Gastroesophageal sphincter (tissue), 4 donors: Measurements from ENCODE around the gene DMRTB1. TPM values are rescaled to one million over a fixed set of nuclear protein-coding genes. Genes with fewer than 3 reads are reported as not detected.

Experiments
- ATAC-seq: fragments of 150-250 bp; one replicate; pipeline ENCODE4 v1.9.1; 2016; ENCODE audit warnings: mild to moderate bottlenecking, moderate library complexity
- H3K27ac ChIP-seq, 4 donors: fragments of 200-600 bp; sonication (generic) in 3 of 4; 1 replicate in 3 of 4; 2 replicates in 1 of 4; pipeline ENCODE4 v1.5.1; 2016 to 2019
- H3K27me3 ChIP-seq: fragments of 200-600 bp; sonication (generic); one replicate; pipeline ENCODE4 v1.5.1; 2019
- H3K36me3 ChIP-seq, 2 donors: fragments of 200-600 bp; sonication (generic); one replicate each; pipeline ENCODE4 v1.5.1; 2019; ENCODE audit warnings: control low read depth in 1 of 2
- H3K4me1 ChIP-seq, 3 donors: fragments of 200-600 bp; sonication (generic); 1 replicate in 2 of 3; 2 replicates in 1 of 3; pipeline ENCODE4 v1.5.1; 2016 to 2019; ENCODE audit warnings: control low read depth in 2 of 3
- H3K4me3 ChIP-seq, 2 donors: fragments of 200-600 bp; sonication (generic); one replicate each; pipeline ENCODE4 v1.5.1; 2019; ENCODE audit warnings: mild to moderate bottlenecking in 1 of 2, moderate library complexity in 1 of 2
- H3K9me3 ChIP-seq, 3 donors: fragments of 200-600 bp; sonication (generic); one replicate each; pipeline ENCODE4 v1.5.1; 2017 to 2019; ENCODE audit warnings: control low read depth in 2 of 3
- EP300 ChIP-seq: sonication (generic); formaldehyde crosslinking; IDR thresholded peaks from one replicate; pipeline ENCODE4 v1.6.1; 2017; ENCODE audit warnings: antibody characterized with exemption, mild to moderate bottlenecking
- POLR2A ChIP-seq, 2 donors: fragments of 450-650 bp; IDR thresholded peaks; one replicate each; pipeline ENCODE4 v1.6.1; 2017; ENCODE audit warnings: antibody characterized with exemption in 2 of 2, mild to moderate bottlenecking in 2 of 2, moderate library complexity in 1 of 2
- POLR2AphosphoS5 ChIP-seq: sonication (generic); formaldehyde crosslinking; IDR thresholded peaks from one replicate; pipeline ENCODE4 v1.6.1; 2017; ENCODE audit warnings: antibody characterized with exemption
- WGBS, 2 donors: methylation state at CpG; one replicate each; pipeline ENCODE4 v1.1.5; 2018; ENCODE audit warnings: low coverage in 1 of 2; 5-methylcytosine and 5-hydroxymethylcytosine counted together
- total RNA-seq, 4 donors: library from RNA; depleted of rRNA; stranded (reverse); fragments of >200 nt; gene quantifications; one replicate each; pipeline ENCODE4 v1.1.0, GENCODE V29; 2016
- TF ChIP-seq, protein P1 (sequence below), 4 experiments: fragments of 200-600 bp in 2 of 4; fragments of 450-650 bp in 2 of 4; sonication (generic) in 1 of 4; IDR thresholded peaks; one replicate each; pipeline ENCODE4 v1.5.1; 2017 to 2019; ENCODE audit warnings: antibody characterized with exemption in 4 of 4, mild to moderate bottlenecking in 2 of 4, moderate library complexity in 2 of 4

Gene DMRTB1
- total RNA-seq, 4 donors from 2014 or later = not detected

- no CpG with 5 or more reads among the region's 13 CpGs for WGBS, 2 donors
- no peak for ATAC-seq
Observed at GRCh38 chr1:53505891-53506290, 46.7 kb downstream of the DMRTB1 start.

GRCh38 chr1:53506355-53507050 lies 47.3 kb downstream of the DMRTB1 start:
- no peaks in the 10 kb centered on the region for H3K36me3 ChIP-seq
- H3K27me3 ChIP-seq = peaks cover 4% of the 10 kb centered on the region
- no peak overlapping the region for H3K4me3 ChIP-seq
- H3K27ac ChIP-seq = no peak overlapping the region
- TF ChIP-seq, protein P1, sequence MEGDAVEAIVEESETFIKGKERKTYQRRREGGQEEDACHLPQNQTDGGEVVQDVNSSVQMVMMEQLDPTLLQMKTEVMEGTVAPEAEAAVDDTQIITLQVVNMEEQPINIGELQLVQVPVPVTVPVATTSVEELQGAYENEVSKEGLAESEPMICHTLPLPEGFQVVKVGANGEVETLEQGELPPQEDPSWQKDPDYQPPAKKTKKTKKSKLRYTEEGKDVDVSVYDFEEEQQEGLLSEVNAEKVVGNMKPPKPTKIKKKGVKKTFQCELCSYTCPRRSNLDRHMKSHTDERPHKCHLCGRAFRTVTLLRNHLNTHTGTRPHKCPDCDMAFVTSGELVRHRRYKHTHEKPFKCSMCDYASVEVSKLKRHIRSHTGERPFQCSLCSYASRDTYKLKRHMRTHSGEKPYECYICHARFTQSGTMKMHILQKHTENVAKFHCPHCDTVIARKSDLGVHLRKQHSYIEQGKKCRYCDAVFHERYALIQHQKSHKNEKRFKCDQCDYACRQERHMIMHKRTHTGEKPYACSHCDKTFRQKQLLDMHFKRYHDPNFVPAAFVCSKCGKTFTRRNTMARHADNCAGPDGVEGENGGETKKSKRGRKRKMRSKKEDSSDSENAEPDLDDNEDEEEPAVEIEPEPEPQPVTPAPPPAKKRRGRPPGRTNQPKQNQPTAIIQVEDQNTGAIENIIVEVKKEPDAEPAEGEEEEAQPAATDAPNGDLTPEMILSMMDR (IDR thresholded peaks at IDR 0.05) = no peak
- TF ChIP-seq EP300 = no peak
- 92 to 93% methylated on average over 3 to 7 of the region's 25 CpGs for WGBS, 2 donors
- ATAC-seq = no peak
- H3K9me3 ChIP-seq = no peaks in the 10 kb centered on the region
- peaks cover 0 to 3% (median 0%) of the 10 kb centered on the region in 3 donors for H3K4me1 ChIP-seq

More at GRCh38 chr1:53505891-53506290, 46.7 kb downstream of the DMRTB1 start:
- no peaks in the 10 kb centered on the region for H3K4me1 ChIP-seq
- no peak overlapping the region for H3K27ac ChIP-seq
- no peak overlapping the region for H3K4me3 ChIP-seq
- TF ChIP-seq, protein P1 (IDR thresholded peaks at IDR 0.05) = no peak
- TF ChIP-seq POLR2A (IDR thresholded peaks at IDR 0.05) (no peak), POLR2AphosphoS5 (no peak), EP300 (no peak)
- H3K9me3 ChIP-seq = no peaks in the 10 kb centered on the region
- no peaks in the 10 kb centered on the region for H3K36me3 ChIP-seq
- peaks cover 10% of the 10 kb centered on the region for H3K27me3 ChIP-seq

DNA sequence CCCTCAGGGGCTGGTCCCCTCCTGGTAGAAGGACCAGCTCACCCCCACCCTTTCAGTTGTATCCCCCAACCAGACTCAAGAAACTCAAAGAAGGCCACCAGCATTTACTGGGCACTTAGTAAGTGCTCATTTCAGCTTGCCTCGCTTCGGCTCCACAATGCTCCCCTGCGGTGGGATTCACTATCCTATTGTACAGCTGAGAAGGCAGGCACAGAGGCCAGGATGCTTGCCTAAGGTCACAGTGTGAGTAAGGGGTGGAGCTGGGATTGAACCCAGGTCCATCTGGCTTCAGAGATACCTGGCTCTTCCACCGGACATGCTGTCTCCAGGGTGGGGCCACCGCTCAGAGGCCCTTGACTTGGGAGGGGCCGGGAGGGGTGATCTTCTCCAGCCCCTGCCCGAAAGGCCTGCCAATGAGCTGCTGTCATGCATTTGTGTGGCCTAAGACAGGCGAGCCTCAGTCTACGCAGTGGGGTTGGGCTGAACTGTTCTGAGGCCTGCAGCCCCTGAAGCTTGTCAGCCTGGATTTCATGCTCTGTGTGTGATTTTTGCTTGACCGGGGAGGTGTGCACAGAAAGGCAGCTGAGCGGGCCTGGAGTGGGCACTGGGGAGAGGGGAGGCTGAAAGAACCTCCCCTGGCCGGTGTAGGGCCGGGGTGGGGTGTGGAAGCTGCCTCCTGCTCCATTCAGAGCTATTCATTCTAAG lies 48.1 kb downstream of the DMRTB1 start:
- no peaks in the 10 kb centered on the region for H3K36me3 ChIP-seq
- H3K4me1 ChIP-seq = peaks cover 0 to 6% (median 0%) of the 10 kb centered on the region in 3 donors
- H3K4me3 ChIP-seq = no peak overlapping the region
- H3K9me3 ChIP-seq = no peaks in the 10 kb centered on the region
- H3K27me3 ChIP-seq = no peaks in the 10 kb centered on the region
- TF ChIP-seq, protein P1 (IDR thresholded peaks at IDR 0.05) = no peak
- TF ChIP-seq EP300 (no peak), POLR2A (IDR thresholded peaks at IDR 0.05) (no peak), POLR2AphosphoS5 (no peak)
- WGBS, 2 donors = 68% methylated on average over 3 of the region's 13 CpGs; no CpG with 5 or more reads in 1 of the 2 donors
- ATAC-seq = no peak
- no peak overlapping the region for H3K27ac ChIP-seq

- no peak overlapping the region for H3K4me3 ChIP-seq
- peaks cover 0 to 6% (median 0%) of the 10 kb centered on the region in 3 donors for H3K4me1 ChIP-seq
- no peak for ATAC-seq
- H3K27ac ChIP-seq = no peak overlapping the region
- no peaks in the 10 kb centered on the region for H3K36me3 ChIP-seq
- no peak for TF ChIP-seq POLR2A (IDR thresholded peaks at IDR 0.05)
- TF ChIP-seq, protein P1 (IDR thresholded peaks at IDR 0.05) = no peak
- no peak for TF ChIP-seq EP300
- TF ChIP-seq POLR2AphosphoS5 = no peak
- no peaks in the 10 kb centered on the region for H3K27me3 ChIP-seq
- 91 to 94% methylated on average over 6 to 7 of the region's 22 CpGs for WGBS, 2 donors
- H3K9me3 ChIP-seq = no peaks in the 10 kb centered on the region
Observed at GRCh38 chr1:53508056-53508990, 49.1 kb downstream of the DMRTB1 start.
